HepG2 (cell line): ENCODE data around the gene ZDHHC14. TPM values are rescaled to one million over a fixed set of nuclear protein-coding genes. Genes with fewer than 3 reads are reported as not detected.

Source experiments
- ATF5 ChIP-seq: sonication (generic); formaldehyde crosslinking; IDR thresholded peaks from 2 replicates; pipeline ENCODE4 v1.4.0; 2020; ENCODE audit warnings: mild to moderate bottlenecking, low read depth, missing genetic modification reagents
- ELF1 ChIP-seq: sonication (generic); formaldehyde crosslinking; IDR thresholded peaks from 2 replicates; pipeline ENCODE4 v1.4.0; 2020; ENCODE audit warnings: missing genetic modification reagents
- IRF1 ChIP-seq: sonication (generic); formaldehyde crosslinking; IDR thresholded peaks from 2 replicates; pipeline ENCODE4 v1.4.0; 2020; ENCODE audit warnings: low read depth, mild to moderate bottlenecking, missing genetic modification reagents
- MXD4 ChIP-seq: IDR thresholded peaks from 2 replicates; pipeline ENCODE4 v1.6.1; 2016; ENCODE audit warnings: mild to moderate bottlenecking, missing biosample characterization, missing genetic modification reagents
- MYC ChIP-seq: sonication (generic); formaldehyde crosslinking; IDR thresholded peaks from 2 replicates; pipeline ENCODE4 v1.9.0; 2021; ENCODE audit warnings: missing genetic modification reagents, borderline replicate concordance
- PRDM4 ChIP-seq: sonication (generic); formaldehyde crosslinking; IDR thresholded peaks from 2 replicates; pipeline ENCODE4 v1.9.0; 2021; ENCODE audit warnings: missing genetic modification reagents, borderline replicate concordance
- THAP8 ChIP-seq: sonication (generic); formaldehyde crosslinking; IDR thresholded peaks from 2 replicates; pipeline ENCODE4 v1.5.1; 2020; ENCODE audit warnings: missing genetic modification reagents, mild to moderate bottlenecking, borderline replicate concordance
- ZBTB40 ChIP-seq, 2 experiments: fragments of 450-650 bp in 1 of 2; sonication (generic) in 1 of 2; formaldehyde crosslinking in 1 of 2; IDR thresholded peaks; 2 replicates each; pipeline versions ENCODE4 v1.6.1 to v1.8.0; 2016 to 2022; ENCODE audit warnings: antibody characterized with exemption in 1 of 2, mild to moderate bottlenecking in 1 of 2, missing genetic modification reagents in 1 of 2
- ZNF124 ChIP-seq: sonication (generic); formaldehyde crosslinking; IDR thresholded peaks from 2 replicates; pipeline ENCODE4 v1.4.0; 2020; ENCODE audit warnings: missing genetic modification reagents
- ZNF350 ChIP-seq: sonication (generic); formaldehyde crosslinking; IDR thresholded peaks from 2 replicates; pipeline ENCODE4 v1.4.0; 2020; ENCODE audit warnings: mild to moderate bottlenecking, low read depth, missing genetic modification reagents, borderline replicate concordance
- ZNF619 ChIP-seq: sonication (generic); formaldehyde crosslinking; IDR thresholded peaks from 2 replicates; pipeline ENCODE4 v1.4.0; 2020; ENCODE audit warnings: mild to moderate bottlenecking, missing genetic modification reagents
- polyA plus RNA-seq, 8 experiments: library from polyadenylated mRNA; depleted of rRNA in 3 of 8; stranded (reverse) in 7 of 8; unstranded in 1 of 8; fragments of >200 nt; fragmentation: Illumina TruSeq in 4 of 8; extraction: Trizol in 4 of 8; gene quantifications; 2 replicates each; pipeline versions ENCODE4 v1.2.1 to v1.2.3, GENCODE V29; 2011 to 2016; ENCODE audit warnings: low read depth in 4 of 8, missing spikeins in 1 of 8, mixed read lengths in 1 of 8; ENCODE audit not compliant: insufficient read depth in 1 of 8
- total RNA-seq, 5 experiments: library from RNA; depleted of rRNA; stranded (reverse); fragments of >200 nt; fragmentation: Illumina TruSeq; extraction: Trizol; gene quantifications; 2 replicates each; pipeline ENCODE4 v1.2.3, GENCODE V29; 2016; ENCODE audit warnings: low read depth in 1 of 5

Gene ZDHHC14
- total and polyA plus RNA-seq, 2 of the 13 experiments (the other 11 are each of a cell fraction or from before 2014, with no cell fraction given), result 3.7 to 9.5 TPM

GRCh38 chr6:157525292-157525889 lies 144.4 kb downstream of the ZDHHC14 start (continued):
- TF ChIP-seq IRF1 (CRISPR knock-in tag) (no peak), PRDM4 (CRISPR knock-in tag) (no peak), ZBTB40 (IDR thresholded peaks at IDR 0.05) (no peak), ZBTB40 (CRISPR knock-in tag; IDR thresholded peaks at IDR 0.05) (0 out of 2 replicates have a peak, but pooled peaks have one; percentile 22), ELF1 (0 out of 2 replicates have a peak, but pooled peaks have one; percentile 14), ZNF350 (CRISPR knock-in tag) (0 out of 2 replicates have a peak, but pooled peaks have one; percentile 30), THAP8 (CRISPR knock-in tag) (no peak), ATF5 (CRISPR knock-in tag) (no peak), ZNF124 (CRISPR knock-in tag) (no peak), MYC (CRISPR knock-in tag) (no peak), MXD4 (CRISPR knock-in tag) (0 out of 2 replicates have a peak, but pooled peaks have one; percentile 28), ZNF619 (CRISPR knock-in tag) (no peak)
